Measurements from ENCODE around the gene CFTR. TPM values are rescaled to one million over a fixed set of nuclear protein-coding genes. Genes with fewer than 3 reads are reported as not detected.

The CFTR gene
- total and polyA plus RNA-seq, 2 of the 8 experiments (the other 6 are each of a cell fraction or from before 2014, with no cell fraction given) = 1.2 to 1.6 TPM

DNA sequence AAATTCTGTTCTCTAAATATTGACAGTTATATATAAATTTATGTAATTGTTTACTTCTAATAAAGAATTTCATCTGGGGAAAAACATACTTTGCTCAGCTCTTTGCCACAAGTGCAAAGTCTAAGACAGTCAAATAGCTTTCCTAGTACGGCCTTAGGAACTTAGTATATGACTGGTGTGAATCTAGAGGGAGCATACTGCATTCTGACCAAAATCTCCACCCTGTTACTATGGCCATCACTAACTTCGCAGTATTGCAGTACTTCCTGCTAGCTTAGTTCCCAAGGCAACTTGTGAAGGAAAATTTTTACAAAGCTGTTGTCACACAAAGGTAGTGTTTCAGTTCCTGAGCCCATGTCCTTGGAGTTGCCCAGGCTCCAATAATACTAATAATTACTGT lies 181.5 kb downstream of the CFTR start:
- no peak overlapping the region for H3K9ac ChIP-seq (replicated peaks in 1 of 4; ENCODE audit: extremely low read depth in 1 of 4, low read depth in 3 of 4, low read length in 3 of 4)
- no peaks in the 10 kb centered on the region for H3K27me3 ChIP-seq (replicated peaks in 1 of 4; ENCODE audit: control insufficient read depth in 3 of 4, extremely low read depth in 1 of 4, insufficient read depth in 3 of 4, low read length in 3 of 4)
- H2BK20ac ChIP-seq (ENCODE audit: low read length) = no peak overlapping the region
- no peak overlapping the region for H3K18ac ChIP-seq (ENCODE audit: extremely low read depth, low read length)
- H3K4me3 ChIP-seq (ENCODE audit: extremely low read depth in 1 of 4, insufficient read depth in 2 of 4, low read depth in 3 of 4, low read length in 4 of 4) = no peak overlapping the region
- H3K27ac ChIP-seq (ENCODE audit: low read depth, low read length) = no peak overlapping the region
- ChIA-PET POLR2A (ENCODE audit: partially characterized antibody) (no interaction called here), CTCF (ENCODE audit: partially characterized antibody) (interaction anchor here (1.0 to 2.8 kb wide), 3 partner anchors 9 to 178 kb away, joined by 3 to 11 read pairs (median 4); no protein-coding TSS in a partner anchor)
- no peak overlapping the region for H3K56ac ChIP-seq (replicated peaks; ENCODE audit: insufficient read length, low read depth, low read length)
- H2BK12ac ChIP-seq (ENCODE audit: low read depth, low read length) = no peak overlapping the region
- no peak overlapping the region for H3K4ac ChIP-seq (replicated peaks; ENCODE audit: insufficient read length, low read depth, low read length)
- no peaks in the 10 kb centered on the region for H3K23me2 ChIP-seq (ENCODE audit: low read depth, low read length)
- DNase-seq (ENCODE audit: low read depth in 1 of 2, low spot score in 2 of 2) = no peak
- H3K9me3 ChIP-seq (ENCODE audit: insufficient read depth in 2 of 2, low read depth in 1 of 2, low read length in 1 of 2) = no peaks in the 10 kb centered on the region
- H3K4me2 ChIP-seq (ENCODE audit: insufficient read depth in 1 of 2, low read depth in 2 of 2, low read length in 2 of 2) = no peak overlapping the region
- H2BK15ac ChIP-seq (ENCODE audit: low read length) = no peak overlapping the region
- H3K79me1 ChIP-seq (ENCODE audit: low read depth, low read length) = no peaks in the 10 kb centered on the region
- no peak overlapping the region for H3K14ac ChIP-seq (ENCODE audit: insufficient read length)
- no peak overlapping the region for H2AK5ac ChIP-seq (ENCODE audit: low read depth, low read length)
- H3K4me1 ChIP-seq (replicated peaks in 1 of 4; ENCODE audit: control insufficient read depth in 3 of 4, insufficient read depth in 4 of 4, low read length in 3 of 4) = no peaks in the 10 kb centered on the region
- 94% methylated on average over 2 of the region's 2 CpGs; no CpG with 5 or more reads in 1 of the 2 experiments for WGBS, 2 experiments (ENCODE audit: extremely low coverage in 1 of 2, insufficient coverage in 1 of 2, insufficient read length in 1 of 2, insufficient replicate concordance in 2 of 2, low coverage in 1 of 2, low lambda C conversion rate in 2 of 2, missing lambda C conversion rate in 1 of 2)
- H2BK5ac ChIP-seq (ENCODE audit: low read depth, low read length) = no peak overlapping the region
- no peak for FAIRE-seq
- H4K20me1 ChIP-seq (replicated peaks in 1 of 2; ENCODE audit: control insufficient read depth in 1 of 2, insufficient read depth in 2 of 2, low read length in 2 of 2) = no peaks in the 10 kb centered on the region
- H4K5ac ChIP-seq (ENCODE audit: insufficient read length, low read depth, low read length) = no peak overlapping the region
- no peak overlapping the region for H3K23ac ChIP-seq (ENCODE audit: insufficient read length)
- no peaks in the 10 kb centered on the region for H3K36me3 ChIP-seq (ENCODE audit: control insufficient read depth in 2 of 4, insufficient read depth in 4 of 4, low read length in 3 of 4)
- TF ChIP-seq SIN3A (conservative IDR thresholded peaks at IDR 0.05 in 1 of 2, IDR thresholded peaks at IDR 0.05 in 1 of 2; ENCODE audit: low read depth in 1 of 2, low read length in 2 of 2) = no peak
- H3K79me2 ChIP-seq (ENCODE audit: control insufficient read depth in 1 of 2, insufficient read depth in 2 of 2, low read length in 2 of 2) = no peaks in the 10 kb centered on the region
- no peak overlapping the region for H4K8ac ChIP-seq (ENCODE audit: extremely low read depth, insufficient read depth, low read length)
- no peak overlapping the region for H4K91ac ChIP-seq (replicated peaks; ENCODE audit: insufficient read length, low read length)
- no peak overlapping the region for H2BK120ac ChIP-seq (replicated peaks; ENCODE audit: low read depth, low read length)
- H2AFZ ChIP-seq (ENCODE audit: low read length) = no peak overlapping the region
